GM18517 (cell line): ENCODE measurements around the gene CYTH1.
"Not testable (repeated sequence)": the region's sequence is repeated elsewhere in the genome, so short reads cannot be mapped to it uniquely, and the experiment has no call there.

Experiments used
- ATAC-seq: cut with Tn5 transposase; IDR thresholded peaks from one replicate; pipeline ENCODE4 v1.9.1; 2021; ENCODE audit warnings: mild to moderate bottlenecking, moderate library complexity; ENCODE audit not compliant: unreplicated experiment

Gene CYTH1

GRCh38 chr17:78765821-78766220, 16.3 kb downstream of the CYTH1 start:
- no peak for ATAC-seq

- ATAC-seq: no peak
Observed at GRCh38 chr17:78764871-78765270, 17.2 kb downstream of the CYTH1 start.

- no peak for ATAC-seq
Observed at GRCh38 chr17:78763561-78763960, 18.5 kb downstream of the CYTH1 start.

GRCh38 chr17:78761789-78762406, 20.2 kb downstream of the CYTH1 start:
- no peak for ATAC-seq

GRCh38 chr17:78759969-78760352, 22.1 kb downstream of the CYTH1 start:
- ATAC-seq: no peak

GRCh38 chr17:78759203-78759968, 22.7 kb downstream of the CYTH1 start:
- no peak for ATAC-seq

GRCh38 chr17:78753316-78754250, 28.5 kb downstream of the CYTH1 start:
- no peak for ATAC-seq

GRCh38 chr17:78751447-78752161, 30.5 kb downstream of the CYTH1 start:
- no peak for ATAC-seq

GRCh38 chr17:78751000-78751399, 31.1 kb downstream of the CYTH1 start:
- ATAC-seq: not testable (repeated sequence)

GRCh38 chr17:78748730-78749317, 33.2 kb downstream of the CYTH1 start:
- ATAC-seq: no peak

- ATAC-seq: peak; percentile 67
Observed at GRCh38 chr17:78748048-78748729, 33.9 kb downstream of the CYTH1 start.

GRCh38 chr17:78747488-78747887, 34.6 kb downstream of the CYTH1 start:
- no peak for ATAC-seq

- no peak for ATAC-seq
Observed at GRCh38 chr17:78746949-78747269, 35.2 kb downstream of the CYTH1 start.

GRCh38 chr17:78746263-78746948, 35.7 kb downstream of the CYTH1 start:
- ATAC-seq: no peak

GRCh38 chr17:78745407-78746088, 36.5 kb downstream of the CYTH1 start:
- ATAC-seq: no peak

- ATAC-seq: no peak
Observed at GRCh38 chr17:78742901-78743300, 39.2 kb downstream of the CYTH1 start.

- no peak for ATAC-seq
Observed at GRCh38 chr17:78741644-78742284, 40.3 kb downstream of the CYTH1 start.

GRCh38 chr17:78739331-78739931, 42.6 kb downstream of the CYTH1 start:
- ATAC-seq: no peak
